Activated CD4-positive, alpha-beta T cell treated with anti-CD3 and anti-CD28 coated beads, Interleukin-2, amount 10 ng/mL, durations not matched to agents 7 days and 5 days (primary cell): ENCODE results near the gene ATP6V1C2. TPM values are rescaled to one million over a fixed set of nuclear protein-coding genes. Genes with fewer than 3 reads are reported as not detected.
A peak's percentile ranks its signal among the peaks of the same experiment; 100 is the strongest.
"Not testable (repeated sequence)": the region's sequence is repeated elsewhere in the genome, so short reads cannot be mapped to it uniquely, and the experiment has no call there.

Experiments used
- CTCF ChIA-PET: fragments of 350-600 bp; sonication (Branson Sonifier 250); formaldehyde crosslinking; loops from one replicate; lab custom pipeline; 2021; ENCODE audit warnings: antibody characterized with exemption; lab: Charles Lee
- POLR2A ChIA-PET: fragments of 350-600 bp; sonication (Branson Sonifier 250); formaldehyde crosslinking; loops from one replicate; lab custom pipeline; 2021; ENCODE audit warnings: antibody characterized with exemption; lab: Charles Lee
- DNase-seq: peaks from one replicate; pipeline ENCODE4 v3.0.0-alpha.2; 2020
- H3K27ac Mint-ChIP-seq: one replicate; pipeline ENCODE4 v1.8.0; 2021; ENCODE audit warnings: mild to moderate bottlenecking, moderate library complexity, mixed read lengths
- H3K27me3 Mint-ChIP-seq: one replicate; pipeline ENCODE4 v1.8.0; 2021; ENCODE audit warnings: mixed read lengths
- H3K36me3 Mint-ChIP-seq: one replicate; pipeline ENCODE4 v1.8.0; 2021; ENCODE audit warnings: low read depth, mixed read lengths
- H3K4me1 Mint-ChIP-seq: one replicate; pipeline ENCODE4 v1.8.0; 2021; ENCODE audit warnings: mixed read lengths
- H3K4me3 Mint-ChIP-seq: one replicate; pipeline ENCODE4 v1.8.0; 2021; ENCODE audit warnings: mild to moderate bottlenecking, moderate library complexity, mixed read lengths
- H3K9me3 Mint-ChIP-seq: one replicate; pipeline ENCODE4 v1.8.0; 2021; ENCODE audit warnings: mixed read lengths
- total RNA-seq, 2 experiments: library from RNA; stranded (reverse); gene quantifications; one replicate each; pipeline ENCODE4 v1.2.3, GENCODE V29; 2021

ATP6V1C2 gene
- total RNA-seq, 2 experiments from 2014 or later, result not detected

GRCh38 chr2:10775021-10775780, 53.8 kb downstream of the ATP6V1C2 start:
- no peaks in the 10 kb centered on the region for H3K9me3 Mint-ChIP-seq
- no peak overlapping the region for H3K27ac Mint-ChIP-seq
- POLR2A ChIA-PET, result interaction anchor here (0.5 kb wide), 1 partner anchor 644 kb away, joined by 3 read pairs; no protein-coding TSS in a partner anchor
- no peak for DNase-seq
- no peak overlapping the region for H3K4me3 Mint-ChIP-seq
- peaks cover 4% of the 10 kb centered on the region for H3K36me3 Mint-ChIP-seq
- no peaks in the 10 kb centered on the region for H3K27me3 Mint-ChIP-seq
- CTCF ChIA-PET, result interaction anchor here (0.5 kb wide), 1 partner anchor 17 kb away, joined by 3 read pairs; no protein-coding TSS in a partner anchor
- H3K4me1 Mint-ChIP-seq, result no peaks in the 10 kb centered on the region

GRCh38 chr2:10775831-10776230, 54.4 kb downstream of the ATP6V1C2 start:
- Mint-ChIP-seq H3K36me3 (peaks cover 6% of the 10 kb centered on the region), H3K27ac (no peak overlapping the region), H3K4me1 (no peaks in the 10 kb centered on the region), H3K27me3 (no peaks in the 10 kb centered on the region), H3K4me3 (no peak overlapping the region), H3K9me3 (no peaks in the 10 kb centered on the region)
- POLR2A ChIA-PET, result interaction anchor here (0.5 kb wide), 1 partner anchor 644 kb away, joined by 3 read pairs; no protein-coding TSS in a partner anchor
- DNase-seq, result no peak
- CTCF ChIA-PET, result no interaction called here

GRCh38 chr2:10776231-10776977, 55.0 kb downstream of the ATP6V1C2 start:
- Mint-ChIP-seq H3K27ac (no peak overlapping the region), H3K4me1 (no peaks in the 10 kb centered on the region), H3K27me3 (no peaks in the 10 kb centered on the region), H3K9me3 (no peaks in the 10 kb centered on the region), H3K36me3 (peaks cover 7% of the 10 kb centered on the region), H3K4me3 (no peak overlapping the region)
- CTCF ChIA-PET, result no interaction called here
- DNase-seq, result no peak
- POLR2A ChIA-PET, result interaction anchor here (0.5 kb wide), 1 partner anchor 643 kb away, joined by 3 read pairs; no protein-coding TSS in a partner anchor

GRCh38 chr2:10777111-10777841, 55.8 kb downstream of the ATP6V1C2 start:
- H3K4me1 Mint-ChIP-seq, result no peaks in the 10 kb centered on the region
- no peak for DNase-seq
- no peaks in the 10 kb centered on the region for H3K9me3 Mint-ChIP-seq
- no peak overlapping the region for H3K4me3 Mint-ChIP-seq
- no peak overlapping the region for H3K27ac Mint-ChIP-seq
- H3K27me3 Mint-ChIP-seq, result no peaks in the 10 kb centered on the region
- peaks cover 9% of the 10 kb centered on the region for H3K36me3 Mint-ChIP-seq
- ChIA-PET CTCF (interaction anchor here (1.3 kb wide), 1 partner anchor 9 kb away, joined by 5 read pairs; no protein-coding TSS in a partner anchor), POLR2A (no interaction called here)

- no peak for DNase-seq
- H3K27me3 Mint-ChIP-seq, result no peaks in the 10 kb centered on the region
- no peak overlapping the region for H3K27ac Mint-ChIP-seq
- no peaks in the 10 kb centered on the region for H3K4me1 Mint-ChIP-seq
- ChIA-PET POLR2A (no interaction called here), CTCF (interaction anchor here (1.3 kb wide), 1 partner anchor 8 kb away, joined by 5 read pairs; no protein-coding TSS in a partner anchor)
- no peak overlapping the region for H3K4me3 Mint-ChIP-seq
- H3K9me3 Mint-ChIP-seq, result no peaks in the 10 kb centered on the region
- peaks cover 13% of the 10 kb centered on the region for H3K36me3 Mint-ChIP-seq
Measured at GRCh38 chr2:10777842-10778723, 56.7 kb downstream of the ATP6V1C2 start.

DNA sequence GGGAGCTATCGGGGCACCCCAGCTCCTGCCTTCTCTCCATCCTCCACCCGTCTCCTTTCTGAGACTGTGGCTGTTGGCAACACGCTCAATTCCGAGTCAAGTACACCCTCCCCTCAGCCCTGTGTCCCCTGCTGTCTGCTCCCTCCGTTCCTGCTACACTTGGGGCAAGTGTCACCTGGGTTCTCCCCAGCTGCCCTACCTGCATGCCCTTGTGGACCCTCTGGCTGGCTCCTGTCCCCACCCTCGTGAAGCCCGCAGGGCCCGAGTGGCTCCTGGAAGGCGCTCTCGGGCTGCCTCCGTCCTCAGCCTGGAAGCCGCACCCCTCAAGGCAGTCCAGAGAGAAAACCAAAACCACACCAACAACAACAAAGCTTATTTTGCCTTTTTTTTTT, 57.3 kb downstream of the ATP6V1C2 start:
- Mint-ChIP-seq H3K4me3 (no peak overlapping the region), H3K27ac (peak overlapping the region; percentile 19), H3K36me3 (peaks cover 18% of the 10 kb centered on the region), H3K27me3 (no peaks in the 10 kb centered on the region), H3K4me1 (no peaks in the 10 kb centered on the region), H3K9me3 (no peaks in the 10 kb centered on the region)
- no peak for DNase-seq
- CTCF ChIA-PET, result no interaction called here
- POLR2A ChIA-PET, result no interaction called here

DNA sequence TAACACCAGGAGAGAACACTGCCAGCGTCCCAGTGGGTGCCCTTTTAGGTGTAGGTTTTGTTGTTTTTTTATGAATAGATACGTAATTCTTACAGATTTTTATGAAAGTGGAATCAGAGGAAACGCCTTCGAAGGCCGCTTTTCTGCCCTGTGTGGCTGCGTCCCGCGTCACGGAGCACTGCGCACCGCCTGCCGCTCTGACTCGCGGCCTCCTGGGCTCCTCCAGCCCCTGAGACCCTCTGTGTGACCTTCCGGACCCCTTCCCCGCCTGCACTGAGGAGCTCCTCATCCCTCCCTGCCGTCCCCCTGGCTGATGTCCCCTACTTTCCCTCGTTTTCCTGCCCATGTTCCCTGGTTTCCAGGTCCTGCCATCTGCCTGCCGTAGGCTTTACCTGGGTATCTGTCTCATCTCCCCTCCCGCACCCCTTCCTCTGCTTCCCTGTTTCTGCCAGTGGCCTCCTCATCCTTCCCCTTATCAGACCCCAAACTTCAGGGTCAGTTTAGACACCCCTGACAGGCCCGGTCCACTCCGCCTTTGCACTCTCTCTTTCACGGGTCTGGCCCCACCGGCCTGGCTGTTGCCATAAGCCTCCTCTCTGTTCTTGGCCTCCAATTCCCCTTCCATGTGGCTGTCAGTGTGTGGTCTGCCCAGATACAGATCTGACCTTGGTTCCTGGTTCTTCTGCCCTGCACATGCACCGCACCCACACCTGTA, 58.5 kb downstream of the ATP6V1C2 start:
- H3K4me1 Mint-ChIP-seq, result no peaks in the 10 kb centered on the region
- no peaks in the 10 kb centered on the region for H3K27me3 Mint-ChIP-seq
- no peak overlapping the region for H3K4me3 Mint-ChIP-seq

DNA sequence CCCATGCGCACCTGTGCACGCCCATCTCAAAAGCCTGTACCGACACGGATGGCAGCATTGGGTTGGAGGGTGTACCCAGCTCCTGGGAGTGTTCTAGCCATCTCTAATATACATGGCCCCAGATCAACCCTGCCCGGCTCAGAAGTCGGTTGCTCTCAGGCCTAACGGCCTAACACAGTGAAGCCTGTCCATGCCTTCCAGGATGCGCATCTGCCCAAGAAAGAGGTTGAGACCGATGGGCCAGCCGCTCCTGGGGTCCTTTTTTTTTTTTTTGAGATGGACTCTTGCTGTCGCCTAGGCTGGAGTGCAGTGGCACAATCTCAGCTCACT, 59.0 kb downstream of the ATP6V1C2 start:
- no peaks in the 10 kb centered on the region for H3K4me1 Mint-ChIP-seq
- ChIA-PET POLR2A (no interaction called here), CTCF (no interaction called here)
- no peak for DNase-seq
- no peaks in the 10 kb centered on the region for H3K9me3 Mint-ChIP-seq
- H3K27ac Mint-ChIP-seq, result no peak overlapping the region
- no peaks in the 10 kb centered on the region for H3K27me3 Mint-ChIP-seq
- peaks cover 34% of the 10 kb centered on the region for H3K36me3 Mint-ChIP-seq
- H3K4me3 Mint-ChIP-seq, result no peak overlapping the region

More for the DNA sequence above, 58.5 kb downstream of the ATP6V1C2 start:
- ChIA-PET POLR2A (no interaction called here), CTCF (no interaction called here)
- H3K36me3 Mint-ChIP-seq, result peaks cover 29% of the 10 kb centered on the region
- DNase-seq, result no peak
- H3K9me3 Mint-ChIP-seq, result no peaks in the 10 kb centered on the region
- no peak overlapping the region for H3K27ac Mint-ChIP-seq

GRCh38 chr2:10780821-10781220, 59.4 kb downstream of the ATP6V1C2 start:
- H3K27me3 Mint-ChIP-seq, H3K4me3 Mint-ChIP-seq, H3K27ac Mint-ChIP-seq, H3K9me3 Mint-ChIP-seq, POLR2A ChIA-PET, DNase-seq, H3K4me1 Mint-ChIP-seq, CTCF ChIA-PET: not testable (repeated sequence)
- H3K36me3 Mint-ChIP-seq, result peaks cover 34% of the 10 kb centered on the region

DNA sequence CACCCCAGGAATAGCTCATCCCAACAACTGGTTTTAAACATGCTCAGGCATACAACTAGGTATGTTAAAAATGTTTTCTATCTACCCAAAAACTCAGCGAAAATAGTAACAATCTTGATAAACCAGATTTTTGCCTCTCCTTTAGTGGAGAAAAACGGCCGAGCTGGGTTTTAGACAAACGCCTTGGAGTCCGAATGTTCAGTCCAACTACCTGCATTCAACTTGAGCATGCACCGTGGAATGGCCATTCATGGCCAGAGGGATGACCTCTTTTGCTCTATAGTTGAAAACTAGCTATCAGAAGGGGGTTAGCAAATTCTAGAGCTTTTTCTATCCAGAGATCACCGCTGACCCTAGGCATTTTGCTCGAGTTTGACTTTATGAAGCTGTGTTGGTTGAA, 60.3 kb downstream of the ATP6V1C2 start:
- POLR2A ChIA-PET, result no interaction called here
- Mint-ChIP-seq H3K4me3 (no peak overlapping the region), H3K9me3 (no peaks in the 10 kb centered on the region), H3K36me3 (peaks cover 38% of the 10 kb centered on the region), H3K27me3 (no peaks in the 10 kb centered on the region), H3K27ac (no peak overlapping the region), H3K4me1 (no peaks in the 10 kb centered on the region)
- DNase-seq, result no peak
- CTCF ChIA-PET, result interaction anchor here (0.6 to 1.7 kb wide), 4 partner anchors 10 to 166 kb away, joined by 3 to 6 read pairs (median 4); no protein-coding TSS in a partner anchor

DNA sequence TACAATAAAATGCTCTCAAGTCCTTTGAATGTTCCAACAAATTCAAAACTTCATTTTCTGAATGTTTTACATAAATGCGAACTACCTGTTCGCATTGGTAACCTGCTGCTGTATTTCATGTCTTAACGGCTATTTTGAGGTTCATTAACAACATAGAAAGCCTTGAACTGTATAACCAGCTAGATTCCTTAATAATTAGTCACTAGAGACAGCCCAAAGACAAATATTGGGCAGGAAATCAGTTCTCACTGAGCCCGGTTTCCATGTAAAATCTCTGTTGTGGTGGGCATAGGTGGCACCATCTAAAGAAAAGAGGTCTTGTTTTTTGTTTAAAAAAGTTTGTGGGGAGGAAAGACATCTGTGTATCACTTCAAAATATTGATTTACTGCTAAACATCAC, 62.0 kb downstream of the ATP6V1C2 start:
- Mint-ChIP-seq H3K9me3 (no peaks in the 10 kb centered on the region), H3K36me3 (peaks cover 54% of the 10 kb centered on the region), H3K27me3 (no peaks in the 10 kb centered on the region), H3K4me3 (no peak overlapping the region), H3K4me1 (no peaks in the 10 kb centered on the region), H3K27ac (no peak overlapping the region)
- DNase-seq, result no peak
- POLR2A ChIA-PET, result no interaction called here
- CTCF ChIA-PET, result no interaction called here
